HG02943 (cell line): Measurements from ENCODE around the gene CD300LG.
"Not testable (repeated sequence)": the region's sequence is repeated elsewhere in the genome, so short reads cannot be mapped to it uniquely, and the experiment has no call there.

Experiments
- ATAC-seq: cut with Tn5 transposase; IDR thresholded peaks from one replicate; pipeline ENCODE4 v1.9.1; 2021; ENCODE audit warnings: mild to moderate bottlenecking, low read depth, moderate library complexity; ENCODE audit not compliant: unreplicated experiment

CD300LG gene

DNA sequence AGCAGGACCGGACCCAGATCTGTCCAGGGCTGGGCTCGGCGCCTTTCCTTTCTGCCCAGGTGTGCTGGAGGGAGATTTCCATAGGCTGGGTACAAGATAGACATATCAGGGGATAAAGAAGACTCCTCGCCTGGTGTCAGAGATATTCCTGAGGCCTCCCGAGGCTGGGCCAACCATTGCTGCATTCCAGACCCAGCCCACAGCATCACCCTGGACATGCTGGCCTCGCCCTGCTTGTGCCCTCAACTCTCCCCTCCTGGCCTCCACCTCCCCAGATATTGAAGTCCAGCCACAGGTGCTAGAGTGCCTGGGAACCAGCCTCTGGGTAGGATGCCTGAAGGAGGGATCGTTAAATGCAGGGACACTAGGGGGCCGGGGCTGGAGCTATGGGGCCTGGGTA lies 2.1 kb downstream of the CD300LG start:
- no peak for ATAC-seq

DNA sequence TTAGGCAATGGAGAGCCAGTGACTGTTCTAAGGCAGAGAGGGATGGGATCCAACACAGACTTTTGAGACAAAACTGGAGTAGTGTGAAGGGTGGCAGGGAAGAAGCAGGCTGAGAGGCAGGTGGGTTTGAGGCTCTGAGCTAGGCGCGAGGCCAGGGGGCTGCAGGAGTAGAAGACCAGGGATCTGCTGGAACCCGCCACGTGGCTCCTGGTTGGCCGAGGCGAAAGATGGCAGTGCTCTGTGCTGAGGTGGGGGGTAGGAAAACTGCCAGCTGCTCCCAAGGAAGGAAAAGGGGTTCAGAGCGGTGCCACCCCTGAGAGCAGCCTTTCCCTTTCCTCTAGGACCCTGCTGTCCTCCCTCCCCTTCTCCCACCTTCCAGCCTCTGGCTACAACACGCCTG lies 5.6 kb downstream of the CD300LG start:
- ATAC-seq, result no peak

DNA sequence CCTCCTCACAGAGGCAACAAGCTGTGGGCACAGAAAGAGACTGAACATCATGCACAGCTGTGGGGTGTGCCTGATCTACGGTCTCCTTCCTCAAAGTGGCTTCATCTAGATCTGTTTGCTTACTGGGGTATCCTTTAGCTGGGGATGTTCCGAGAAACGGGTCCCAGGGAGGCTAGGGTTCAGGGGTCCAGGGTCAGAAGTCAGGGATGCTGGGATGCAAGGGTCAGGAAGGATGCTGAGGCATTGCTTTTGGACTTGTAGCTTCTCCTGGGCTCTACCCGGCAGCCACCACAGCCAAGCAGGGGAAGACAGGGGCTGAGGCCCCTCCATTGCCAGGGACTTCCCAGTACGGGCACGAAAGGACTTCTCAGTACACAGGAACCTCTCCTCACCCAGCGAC lies 6.6 kb downstream of the CD300LG start:
- no peak for ATAC-seq

DNA sequence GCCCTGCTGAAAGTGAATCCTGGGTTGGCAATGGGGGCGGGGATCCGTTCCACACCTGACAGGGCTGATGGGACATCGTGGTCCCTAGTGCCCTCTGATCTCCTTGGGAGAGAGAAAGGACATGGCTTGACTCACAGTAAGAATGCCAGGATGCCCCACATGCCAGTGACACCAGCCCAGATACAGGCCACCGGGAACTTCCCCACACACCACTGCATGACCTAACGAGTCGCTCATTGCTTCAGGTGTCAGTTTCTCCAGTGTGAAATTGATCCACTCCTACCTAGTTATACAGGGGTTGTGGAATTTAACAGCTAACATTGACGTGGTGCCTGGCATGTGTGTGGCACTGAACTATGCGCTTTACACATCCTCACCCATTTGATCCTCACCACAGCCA lies 7.5 kb downstream of the CD300LG start:
- no peak for ATAC-seq

DNA sequence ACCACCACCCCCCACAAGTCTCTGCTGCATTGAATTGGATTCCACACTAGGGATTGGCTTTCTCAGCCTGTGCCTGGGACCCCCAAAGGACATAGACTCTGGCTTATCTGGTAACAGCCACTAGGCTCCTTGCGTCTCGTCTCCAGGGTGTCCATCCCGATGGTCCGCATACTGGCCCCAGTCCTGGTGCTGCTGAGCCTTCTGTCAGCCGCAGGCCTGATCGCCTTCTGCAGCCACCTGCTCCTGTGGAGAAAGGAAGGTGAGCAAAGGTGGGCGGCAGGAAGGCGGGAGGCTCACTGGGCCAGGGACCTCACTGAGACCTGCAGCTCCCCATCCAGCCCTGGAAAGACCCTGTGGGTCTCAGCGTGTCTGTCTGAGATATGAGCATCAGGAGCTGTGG lies 8.1 kb downstream of the CD300LG start:
- no peak for ATAC-seq

DNA sequence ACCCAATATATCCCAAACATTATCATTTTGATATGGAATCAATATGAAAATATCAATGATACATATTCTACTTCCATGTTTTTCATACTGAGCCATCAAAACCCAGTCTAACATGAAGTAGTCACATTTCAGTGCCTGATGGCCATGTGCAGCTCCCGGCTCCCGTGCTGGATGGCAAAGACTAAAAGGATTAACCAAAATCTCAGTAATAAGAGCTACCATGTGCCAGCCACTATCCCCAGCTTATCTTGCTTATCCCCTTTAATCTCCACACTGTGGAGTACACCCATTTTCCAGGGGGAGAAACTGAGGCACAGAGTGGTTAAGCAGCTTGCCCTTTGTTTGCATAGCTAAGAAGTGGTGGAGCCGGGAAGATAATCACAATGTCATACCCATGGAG lies 9.2 kb downstream of the CD300LG start:
- no peak for ATAC-seq

DNA sequence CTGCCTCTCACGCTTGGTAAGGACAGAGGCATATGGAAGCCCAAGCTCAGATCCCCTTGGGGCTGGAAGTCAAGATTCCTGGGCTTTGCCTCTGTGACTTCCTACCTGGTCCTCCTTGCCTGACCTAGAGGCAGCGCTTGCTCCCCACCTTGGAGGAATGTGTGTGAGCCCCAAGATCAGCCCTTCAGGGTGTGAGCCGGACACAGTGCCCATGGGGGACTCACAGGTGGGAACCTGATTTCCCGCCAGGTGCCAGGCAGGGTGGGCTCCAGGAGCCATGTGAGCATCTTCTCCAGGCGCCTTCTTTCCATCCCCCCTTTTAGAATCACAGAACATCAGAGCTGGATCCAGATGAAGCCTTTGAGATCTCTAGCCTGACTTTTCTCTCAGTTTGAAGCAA lies 10.2 kb downstream of the CD300LG start:
- no peak for ATAC-seq

DNA sequence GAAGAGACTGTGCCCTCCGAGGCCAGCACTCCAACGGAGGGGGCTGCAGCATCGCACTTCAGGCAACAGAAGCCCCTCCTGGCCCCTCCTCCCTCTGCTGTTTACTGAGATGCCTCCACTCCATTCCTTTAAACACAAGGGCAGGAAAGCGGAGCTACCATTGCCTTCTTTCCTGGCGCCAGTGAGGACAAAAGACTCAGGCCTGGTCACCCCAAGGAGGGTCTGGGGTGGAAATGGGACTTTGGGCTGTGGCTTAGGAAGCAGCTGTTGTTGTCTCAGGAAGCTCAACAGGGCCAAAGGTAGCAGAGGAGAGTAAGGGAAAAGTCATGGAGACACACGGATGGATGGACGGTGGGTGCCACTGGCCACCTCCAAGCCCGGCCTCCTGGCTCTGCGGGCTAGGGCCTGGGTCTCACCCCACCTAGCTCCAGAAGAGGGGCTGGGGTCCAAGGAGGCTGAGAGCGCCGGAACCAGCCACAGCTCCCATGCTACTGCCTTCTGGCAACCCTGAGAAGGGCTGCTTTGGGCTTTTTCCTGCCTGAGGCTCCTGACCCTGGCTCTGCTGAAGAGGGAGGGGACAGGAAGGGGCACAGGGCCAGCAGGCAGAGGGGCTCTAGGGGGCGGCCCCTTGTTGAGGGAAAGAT lies 11.1 kb downstream of the CD300LG start:
- no peak for ATAC-seq

DNA sequence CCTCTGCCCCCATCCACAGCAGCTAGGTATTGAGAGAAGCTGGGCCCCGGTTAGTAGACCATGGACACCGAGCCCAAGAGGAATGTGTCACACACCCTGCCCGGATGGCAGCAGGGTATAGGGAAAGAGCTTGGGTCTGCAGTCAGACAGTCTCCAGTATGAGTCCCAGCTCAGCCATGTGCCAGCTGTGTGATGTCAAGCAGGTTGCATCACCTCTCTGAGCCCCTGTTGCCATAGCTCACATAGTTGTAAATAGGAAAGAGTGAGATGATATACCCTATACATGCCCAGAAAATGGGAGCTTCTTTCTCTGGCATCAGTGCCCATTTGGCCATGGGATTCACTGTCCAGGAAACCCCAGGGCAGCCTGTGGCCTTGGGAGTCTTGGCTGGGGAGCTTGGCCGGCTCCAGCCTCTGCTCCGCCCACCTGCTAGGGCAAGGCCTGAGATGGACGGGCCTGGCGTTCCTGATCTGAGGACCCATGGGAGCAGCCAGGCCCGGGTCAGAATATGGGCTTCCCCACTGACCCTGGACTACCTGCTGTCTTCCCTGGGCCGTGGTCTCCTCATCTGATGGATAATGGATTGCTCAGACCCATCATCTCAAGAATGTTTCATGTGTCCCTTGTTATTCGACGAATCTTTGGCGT lies 13.2 kb downstream of the CD300LG start:
- no peak for ATAC-seq

DNA sequence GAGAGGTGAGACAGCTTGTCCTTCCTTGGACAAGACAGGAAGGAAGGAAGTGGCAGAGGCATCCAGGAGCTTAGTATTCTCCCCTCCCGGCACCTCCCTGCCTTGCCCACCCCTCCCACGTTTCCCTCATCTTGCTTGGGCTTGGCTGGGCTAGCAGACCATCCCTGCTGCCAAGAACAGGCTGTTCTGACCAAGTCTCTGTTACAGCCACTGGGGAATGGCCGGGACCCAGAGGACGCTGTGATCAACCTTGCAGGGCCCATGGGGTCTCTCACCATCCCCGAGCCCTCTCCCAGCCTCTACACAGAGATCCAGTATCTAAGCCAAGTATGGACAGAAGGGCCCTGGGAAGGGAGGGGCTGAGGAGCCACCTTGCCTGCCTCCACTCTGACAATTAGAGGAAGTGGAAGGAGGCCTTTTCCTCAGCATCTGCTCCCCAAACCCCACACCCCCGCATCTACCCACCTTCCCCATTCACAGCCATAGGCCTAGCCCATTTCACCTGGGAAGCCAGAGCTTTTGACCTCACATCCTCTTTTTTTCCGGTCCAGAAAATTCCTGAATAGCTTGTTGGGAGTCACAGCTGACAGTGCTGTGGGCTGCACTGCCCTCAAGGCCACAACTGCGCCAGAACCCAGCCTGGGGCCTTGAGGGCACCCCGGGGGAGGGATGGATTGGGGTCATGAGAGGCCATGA lies 14.1 kb downstream of the CD300LG start:
- ATAC-seq, result no peak

DNA sequence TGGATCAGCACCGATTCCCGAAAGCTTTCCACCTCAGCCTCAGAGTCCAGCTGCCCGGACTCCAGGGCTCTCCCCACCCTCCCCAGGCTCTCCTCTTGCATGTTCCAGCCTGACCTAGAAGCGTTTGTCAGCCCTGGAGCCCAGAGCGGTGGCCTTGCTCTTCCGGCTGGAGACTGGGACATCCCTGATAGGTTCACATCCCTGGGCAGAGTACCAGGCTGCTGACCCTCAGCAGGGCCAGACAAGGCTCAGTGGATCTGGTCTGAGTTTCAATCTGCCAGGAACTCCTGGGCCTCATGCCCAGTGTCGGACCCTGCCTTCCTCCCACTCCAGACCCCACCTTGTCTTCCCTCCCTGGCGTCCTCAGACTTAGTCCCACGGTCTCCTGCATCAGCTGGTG lies 15.0 kb downstream of the CD300LG start:
- ATAC-seq, result no peak

DNA sequence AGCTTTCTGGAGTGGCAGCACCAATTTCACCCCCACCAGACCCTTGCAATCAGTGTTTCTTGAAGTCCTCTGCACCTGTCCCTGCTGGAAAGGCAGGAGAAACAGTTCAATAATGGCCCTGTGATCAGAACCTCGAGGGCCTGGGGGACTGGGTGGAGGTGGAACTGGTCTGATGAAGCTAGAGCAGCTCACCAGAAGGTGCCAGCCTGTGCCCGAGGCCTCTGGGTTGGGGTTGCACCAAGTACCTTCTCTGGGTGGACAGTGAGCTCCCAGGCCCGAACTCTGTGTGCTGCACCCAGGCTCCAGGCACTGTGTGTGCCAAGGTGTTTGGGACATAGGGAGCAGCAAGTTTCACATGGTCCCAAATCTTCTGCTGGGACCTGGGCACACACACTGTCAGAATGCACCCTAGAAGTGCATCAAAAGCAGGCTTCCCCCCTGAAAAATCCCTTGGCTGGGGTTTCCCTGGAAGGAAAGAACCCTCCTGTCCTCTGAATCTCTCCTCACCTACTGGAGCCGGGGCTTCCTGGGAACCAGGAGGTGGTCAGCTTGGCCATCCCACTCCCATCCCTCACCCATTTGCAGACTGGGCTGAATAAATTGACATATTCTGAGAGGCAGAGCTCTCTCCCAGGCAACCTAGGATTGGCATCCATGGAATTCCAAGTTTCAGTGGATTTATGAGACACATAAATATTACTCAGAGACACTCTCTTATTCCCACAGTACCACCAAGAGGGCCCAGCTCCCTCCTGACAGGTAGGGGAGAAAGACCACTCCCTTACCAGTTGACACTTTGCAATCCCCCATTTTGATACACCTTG lies 17.4 kb downstream of the CD300LG start:
- ATAC-seq, result no peak

DNA sequence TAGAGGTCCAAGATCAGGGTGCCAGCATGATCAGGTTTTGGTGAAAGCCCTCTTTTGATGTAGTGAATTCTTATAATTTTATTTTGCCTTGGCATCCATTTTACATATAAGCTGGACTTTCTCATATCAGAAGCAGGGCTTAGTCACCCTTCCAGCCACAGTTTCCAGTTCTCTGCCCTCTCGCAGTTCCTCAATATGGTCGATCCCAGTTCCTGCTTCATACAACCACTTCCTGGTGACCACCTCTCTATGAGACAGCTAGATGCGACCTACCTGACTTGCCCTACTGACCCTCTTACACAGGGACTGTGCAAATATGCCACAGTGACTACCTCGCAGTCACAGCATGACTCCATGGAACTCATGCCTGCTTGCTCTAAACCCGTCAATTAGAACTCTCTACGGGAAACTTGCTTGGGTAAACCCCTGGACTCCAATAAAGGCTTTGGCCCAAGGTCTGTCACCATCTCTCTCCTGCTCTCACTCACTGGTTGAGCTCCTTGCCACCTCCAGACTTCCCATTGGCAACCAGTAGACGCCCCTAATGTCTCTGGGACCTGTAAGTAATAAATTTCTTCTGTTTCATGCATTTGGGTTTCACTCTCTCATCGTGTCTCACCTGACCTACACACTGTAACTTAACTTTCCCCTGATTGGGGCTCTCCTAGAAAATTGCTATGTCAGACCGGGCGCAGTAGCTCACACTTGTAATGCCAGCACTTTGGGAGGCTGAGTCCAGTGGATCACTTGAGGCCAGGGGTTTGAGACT lies 21.4 kb downstream of the CD300LG start:
- no peak for ATAC-seq

DNA sequence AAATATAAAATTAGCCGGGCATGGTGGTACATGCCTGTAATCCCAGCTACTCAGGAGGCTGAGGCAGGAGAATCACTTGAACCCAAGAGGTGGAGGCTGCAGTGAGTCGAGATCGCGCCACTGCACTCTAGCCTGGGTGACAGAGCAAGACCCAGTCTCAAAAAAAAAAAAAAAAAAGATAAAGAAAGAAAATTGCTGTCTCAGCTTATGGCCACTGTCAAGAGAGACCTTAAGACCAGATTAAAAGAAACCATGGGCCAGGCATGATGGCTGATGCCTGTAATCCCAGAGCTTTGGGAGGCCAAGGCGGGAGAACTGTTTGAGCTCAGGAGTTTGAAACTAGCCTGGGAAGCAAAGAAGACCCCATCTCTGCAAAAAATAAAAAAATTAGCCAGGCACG lies 22.1 kb downstream of the CD300LG start:
- ATAC-seq, result not testable (repeated sequence)

DNA sequence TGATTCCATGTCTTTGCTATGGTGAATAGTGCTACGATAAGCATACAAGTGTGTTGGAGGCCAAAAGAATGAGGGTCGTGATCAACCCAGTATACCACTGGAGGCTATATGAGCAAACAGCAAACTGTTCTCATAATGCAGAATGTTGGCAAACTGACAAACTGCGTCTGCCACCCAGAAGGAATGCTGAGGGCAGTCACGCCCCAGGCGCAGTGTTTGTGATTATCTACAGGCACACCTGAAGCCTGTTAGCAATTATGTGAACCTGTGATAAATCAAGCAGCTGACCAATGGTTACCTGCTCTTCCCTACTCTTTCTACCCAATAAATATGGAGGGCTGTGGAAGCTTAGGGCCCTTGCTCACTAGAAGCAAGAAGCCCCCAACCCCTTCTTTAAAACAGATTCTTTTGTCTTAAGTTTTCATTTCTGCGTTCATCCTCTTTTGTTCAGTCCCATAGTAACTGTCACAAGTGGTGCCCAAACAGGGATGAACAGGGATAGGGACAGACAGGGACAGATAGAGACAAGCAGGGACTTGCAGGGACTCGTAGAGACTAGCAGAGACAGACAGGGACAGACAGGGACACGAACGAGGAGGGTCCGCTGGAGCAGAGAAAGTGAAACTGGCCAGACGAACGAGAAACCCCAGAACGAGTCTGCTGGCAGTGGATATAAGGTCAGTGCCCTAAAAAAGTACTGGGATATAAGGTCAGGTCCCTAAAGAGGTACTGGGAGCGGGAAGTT lies 25.1 kb downstream of the CD300LG start:
- no peak for ATAC-seq

DNA sequence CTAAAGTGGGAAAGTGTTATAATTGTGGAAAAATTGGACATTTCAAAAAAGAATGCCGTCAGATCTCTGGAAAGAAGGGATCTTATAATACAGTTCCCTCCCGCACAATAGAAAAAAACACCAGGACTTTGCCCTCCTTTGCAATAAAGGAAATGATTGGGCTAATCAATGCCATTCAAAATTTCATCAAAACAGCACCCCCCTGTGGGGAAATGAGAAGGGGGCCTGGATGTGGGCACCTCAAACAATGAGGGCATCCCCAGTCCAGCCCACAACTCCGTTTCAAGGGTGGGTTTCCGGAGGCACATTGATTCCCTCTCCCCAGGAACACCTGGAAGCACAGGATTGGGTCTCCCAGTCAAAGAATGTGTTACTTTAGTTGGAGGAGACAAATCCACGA lies 26.1 kb downstream of the CD300LG start:
- ATAC-seq, result no peak

DNA sequence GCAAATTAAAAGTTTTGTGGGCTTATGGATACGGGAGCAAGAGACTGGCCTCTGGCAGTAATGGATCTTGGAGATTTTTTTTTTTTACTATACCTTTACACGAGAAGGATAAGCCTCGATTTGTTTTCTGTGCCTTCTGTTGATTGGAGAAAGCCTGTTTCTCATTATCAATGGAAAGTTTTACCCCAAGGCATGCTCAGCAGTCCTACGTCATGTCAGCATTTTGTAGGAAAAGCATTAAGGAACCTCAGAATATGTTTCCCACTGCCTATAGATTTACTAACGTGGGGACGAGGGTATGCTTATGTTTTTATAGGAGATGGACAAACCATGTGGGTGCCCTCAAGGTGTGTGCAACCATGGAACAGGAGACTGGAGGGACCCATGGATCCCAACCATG lies 26.8 kb downstream of the CD300LG start:
- ATAC-seq, result no peak

DNA sequence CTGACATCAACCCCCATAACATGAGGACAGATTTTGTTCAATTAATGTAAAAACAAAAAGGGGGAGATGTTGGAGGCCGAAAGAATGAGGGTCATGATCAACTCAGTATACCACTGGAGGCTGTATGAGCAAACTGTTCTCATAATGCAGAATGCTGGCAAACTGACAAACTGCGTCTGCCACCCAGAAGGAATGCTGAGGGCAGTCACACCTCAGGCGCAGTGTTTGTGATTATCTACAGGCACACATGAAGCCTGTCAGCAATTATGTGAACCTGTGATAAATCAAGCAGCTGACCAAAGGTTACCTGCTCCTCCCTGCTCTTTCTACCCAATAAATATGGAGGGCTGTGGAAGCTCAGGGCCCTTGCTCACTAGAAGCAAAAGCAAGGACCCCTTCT lies 27.3 kb downstream of the CD300LG start:
- no peak for ATAC-seq

DNA sequence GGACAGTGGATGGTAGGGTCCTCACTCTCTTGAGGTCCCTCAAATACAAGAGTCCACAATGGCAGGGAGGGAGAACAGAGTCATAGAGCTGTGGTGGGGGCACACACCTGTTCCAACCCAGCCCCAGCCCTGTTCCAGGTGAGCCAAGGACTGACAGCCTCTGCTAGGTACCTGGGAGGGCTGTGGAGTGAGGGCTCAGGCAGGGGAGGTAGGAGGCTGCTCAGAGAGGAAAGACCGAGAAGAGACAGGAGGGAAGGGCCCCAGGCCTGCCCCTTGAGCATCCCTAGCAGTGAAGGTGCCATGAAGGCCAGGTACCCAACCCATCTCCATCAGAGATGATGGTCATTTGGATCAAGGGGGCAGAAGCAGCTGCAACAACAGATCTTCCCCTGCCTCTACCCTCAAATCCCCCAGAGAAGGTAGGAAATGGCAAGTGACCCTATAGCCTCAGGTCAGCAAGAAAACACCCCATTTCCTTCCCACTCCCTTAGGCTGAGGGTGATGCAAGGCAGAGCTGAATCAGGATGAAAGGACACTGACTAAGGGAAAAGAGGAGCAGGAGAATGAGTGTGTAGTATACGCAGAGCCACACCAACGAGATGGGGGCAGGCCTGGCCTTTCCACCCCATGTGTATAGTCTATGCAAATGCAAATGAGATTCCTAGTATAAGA lies 28.6 kb downstream of the CD300LG start:
- no peak for ATAC-seq
